ENCODE data around the gene MIF.

GRCh38 chr22:23883658-23884057 lies 10.5 kb upstream of the MIF start:
- TF ChIP-seq CTCF (IDR thresholded peaks at IDR 0.05) = no peak
- TF ChIP-seq POLR2A (IDR thresholded peaks at IDR 0.05) = no peak
- TF ChIP-seq EP300 (IDR thresholded peaks at IDR 0.05) = no peak
